HFF-Myc (cell line): ENCODE data around the gene DGKQ.
A peak's percentile ranks its signal among the peaks of the same experiment; 100 is the strongest.

Experiments
- DNase-seq: peaks from one replicate; pipeline ENCODE4 v3.0.0-alpha.2; 2011; ENCODE audit warnings: low read depth; ENCODE audit errors: extremely low read depth
- H3K4me3 ChIP-seq: replicated peaks from 2 replicates; pipeline ENCODE4 v1.5.1; 2011; ENCODE audit warnings: low read depth, mild to moderate bottlenecking, control low read depth, low read length
- CTCF ChIP-seq: IDR thresholded peaks from 2 replicates; pipeline ENCODE4 v1.5.1; 2012; ENCODE audit warnings: mild to moderate bottlenecking, low read depth, low read length, control low read depth; ENCODE audit errors: missing control alignments

DGKQ gene, protein sequence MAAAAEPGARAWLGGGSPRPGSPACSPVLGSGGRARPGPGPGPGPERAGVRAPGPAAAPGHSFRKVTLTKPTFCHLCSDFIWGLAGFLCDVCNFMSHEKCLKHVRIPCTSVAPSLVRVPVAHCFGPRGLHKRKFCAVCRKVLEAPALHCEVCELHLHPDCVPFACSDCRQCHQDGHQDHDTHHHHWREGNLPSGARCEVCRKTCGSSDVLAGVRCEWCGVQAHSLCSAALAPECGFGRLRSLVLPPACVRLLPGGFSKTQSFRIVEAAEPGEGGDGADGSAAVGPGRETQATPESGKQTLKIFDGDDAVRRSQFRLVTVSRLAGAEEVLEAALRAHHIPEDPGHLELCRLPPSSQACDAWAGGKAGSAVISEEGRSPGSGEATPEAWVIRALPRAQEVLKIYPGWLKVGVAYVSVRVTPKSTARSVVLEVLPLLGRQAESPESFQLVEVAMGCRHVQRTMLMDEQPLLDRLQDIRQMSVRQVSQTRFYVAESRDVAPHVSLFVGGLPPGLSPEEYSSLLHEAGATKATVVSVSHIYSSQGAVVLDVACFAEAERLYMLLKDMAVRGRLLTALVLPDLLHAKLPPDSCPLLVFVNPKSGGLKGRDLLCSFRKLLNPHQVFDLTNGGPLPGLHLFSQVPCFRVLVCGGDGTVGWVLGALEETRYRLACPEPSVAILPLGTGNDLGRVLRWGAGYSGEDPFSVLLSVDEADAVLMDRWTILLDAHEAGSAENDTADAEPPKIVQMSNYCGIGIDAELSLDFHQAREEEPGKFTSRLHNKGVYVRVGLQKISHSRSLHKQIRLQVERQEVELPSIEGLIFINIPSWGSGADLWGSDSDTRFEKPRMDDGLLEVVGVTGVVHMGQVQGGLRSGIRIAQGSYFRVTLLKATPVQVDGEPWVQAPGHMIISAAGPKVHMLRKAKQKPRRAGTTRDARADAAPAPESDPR

GRCh38 chr4:973431-974397, at the start of gene DGKQ:
DGKQ (minus strand) TSS chr4:973569; CDS start chr4:973482, 87 bp downstream.
- DNase-seq = no peak
- peak within 1 kb of the TSS; percentile 68 for H3K4me3 ChIP-seq
- no peak for TF ChIP-seq CTCF

GRCh38 chr4:1022739-1023066, 49.3 kb upstream of the DGKQ start:
- no peak overlapping the region for H3K4me3 ChIP-seq
- no peak for DNase-seq
- no peak for TF ChIP-seq CTCF

- H3K4me3 ChIP-seq = no peak overlapping the region
- TF ChIP-seq CTCF = no peak
- no peak for DNase-seq
Observed at GRCh38 chr4:1022051-1022738, 48.8 kb upstream of the DGKQ start.

DNA sequence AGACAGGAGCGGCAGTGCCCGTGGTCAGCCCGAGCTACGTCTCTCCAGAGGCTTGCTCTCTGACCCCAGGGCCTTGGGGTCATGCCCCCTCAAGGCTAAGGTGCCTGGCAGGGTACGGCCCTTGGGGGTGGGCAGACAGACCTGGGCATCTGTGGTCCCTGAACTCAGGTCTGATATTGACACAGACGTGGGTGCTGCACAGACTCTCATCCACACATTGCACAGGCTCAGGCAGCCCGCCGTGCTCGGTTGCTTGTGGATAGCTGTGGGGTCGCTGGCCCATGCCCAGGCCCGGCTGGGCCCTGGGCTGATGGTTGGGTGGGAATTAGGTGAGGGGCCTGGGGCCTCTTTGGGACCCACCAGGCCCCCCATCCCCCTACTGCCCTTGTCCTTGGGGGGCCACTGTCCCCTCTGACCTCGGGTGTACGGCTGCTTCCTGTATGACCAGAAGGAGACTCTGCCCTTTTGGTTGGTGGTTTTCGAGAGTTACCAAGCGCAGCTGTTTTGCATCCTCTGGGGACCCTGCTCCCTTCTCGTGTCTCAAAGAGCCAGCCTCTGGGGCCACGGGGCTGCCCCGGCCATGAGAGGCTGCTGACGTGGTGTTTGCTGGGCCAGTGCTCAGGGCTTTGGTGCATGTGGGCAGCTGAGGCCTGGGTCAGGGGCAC, 48.1 kb upstream of the DGKQ start:
- no peak for TF ChIP-seq CTCF
- DNase-seq = no peak
- H3K4me3 ChIP-seq = no peak overlapping the region

DNA sequence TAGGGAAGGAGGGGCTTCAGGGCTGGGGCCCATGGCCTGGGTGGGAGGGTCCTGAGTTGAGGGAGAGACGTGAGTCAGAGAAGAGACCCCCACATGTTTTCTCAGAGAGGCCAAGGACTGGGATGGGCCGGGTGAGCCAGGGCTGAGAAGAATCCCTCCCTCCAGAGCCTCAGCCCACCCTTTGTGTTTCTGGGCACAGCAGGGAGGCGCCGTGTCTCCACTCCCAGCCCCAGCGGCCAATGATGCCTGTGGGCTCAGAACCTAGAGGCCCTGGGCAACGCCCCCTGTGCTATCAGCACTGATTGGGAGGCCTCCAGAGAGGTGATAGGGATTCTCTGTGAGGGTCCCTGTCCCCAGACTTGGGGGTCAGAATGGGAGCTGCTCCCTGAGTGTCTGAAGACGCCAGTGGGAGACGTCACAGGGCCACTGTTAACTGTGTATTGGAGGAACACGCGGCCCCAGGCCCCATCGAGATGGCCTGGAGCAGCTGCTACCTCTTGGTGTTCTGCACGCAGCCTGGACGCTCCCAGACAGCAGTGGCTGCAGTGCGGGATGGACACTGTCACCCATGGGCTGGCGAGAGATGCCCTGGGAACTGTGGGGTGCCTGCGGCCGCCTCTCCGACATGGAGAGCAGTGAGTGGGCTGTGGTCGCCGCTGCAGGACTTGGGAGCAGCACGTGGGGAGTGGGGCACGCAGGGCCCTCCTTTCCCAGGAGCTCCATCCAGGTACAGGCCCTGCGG, 46.5 kb upstream of the DGKQ start:
- no peak for TF ChIP-seq CTCF
- DNase-seq = no peak
- H3K4me3 ChIP-seq = no peak overlapping the region
